H9 (cell line): ENCODE results near the gene ADAMTS6. TPM values are rescaled to one million over a fixed set of nuclear protein-coding genes. Genes with fewer than 3 reads are reported as not detected.

Experiments used
- DNase-seq: peaks from one replicate; pipeline ENCODE4 v3.0.0-alpha.2; 2017
- H2AFZ ChIP-seq: one replicate; pipeline ENCODE4 v1.6.1; 2013; ENCODE audit warnings: mild to moderate bottlenecking, low read length, control low read depth, moderate library complexity
- H2AK5ac ChIP-seq: 2 replicates; pipeline ENCODE4 v1.6.1; 2013; ENCODE audit warnings: low read length, control low read depth, mixed read lengths; ENCODE audit not compliant: insufficient read length
- H2BK120ac ChIP-seq: one replicate; pipeline ENCODE4 v1.6.1; 2013; ENCODE audit warnings: low read depth, mild to moderate bottlenecking, low read length, control low read depth, inconsistent platforms; ENCODE audit not compliant: poor library complexity, severe bottlenecking
- H2BK12ac ChIP-seq: 2 replicates; pipeline ENCODE4 v1.6.1; 2013; ENCODE audit warnings: low read length, control low read depth, mixed read lengths, low read depth; ENCODE audit not compliant: insufficient read length
- H2BK15ac ChIP-seq: 2 replicates; pipeline ENCODE4 v1.6.1; 2013; ENCODE audit warnings: low read depth, low read length, control low read depth
- H2BK20ac ChIP-seq: one replicate; pipeline ENCODE4 v1.6.1; 2013; ENCODE audit warnings: low read depth, mild to moderate bottlenecking, low read length, control low read depth, inconsistent platforms; ENCODE audit not compliant: poor library complexity, severe bottlenecking
- H2BK5ac ChIP-seq: 2 replicates; pipeline ENCODE4 v1.6.1; 2013; ENCODE audit warnings: low read length, control low read depth, mixed read lengths; ENCODE audit not compliant: insufficient read length
- H3K14ac ChIP-seq: 2 replicates; pipeline ENCODE4 v1.6.1; 2013; ENCODE audit warnings: low read length, control low read depth; ENCODE audit not compliant: insufficient read depth
- H3K18ac ChIP-seq: 2 replicates; pipeline ENCODE4 v1.6.1; 2013; ENCODE audit warnings: low read depth, mild to moderate bottlenecking, mixed read lengths, low read length, control low read depth; ENCODE audit not compliant: insufficient read length
- H3K23ac ChIP-seq: 2 replicates; pipeline ENCODE4 v1.6.1; 2013; ENCODE audit warnings: low read length, control low read depth, mixed read lengths, low read depth; ENCODE audit not compliant: insufficient read length
- H3K23me2 ChIP-seq: 2 replicates; pipeline ENCODE4 v1.6.1; 2013; ENCODE audit warnings: low read depth, mild to moderate bottlenecking, mixed read lengths, low read length, control low read depth; ENCODE audit not compliant: insufficient read length, poor library complexity, severe bottlenecking
- H3K27ac ChIP-seq: 2 replicates; pipeline ENCODE4 v1.5.1; 2013; ENCODE audit warnings: low read length, control low read depth, mixed read lengths, low read depth; ENCODE audit not compliant: insufficient read length
- H3K27me3 ChIP-seq: 2 replicates; pipeline ENCODE4 v1.6.1; 2013; ENCODE audit warnings: low read length, control low read depth, inconsistent platforms; ENCODE audit not compliant: insufficient read depth
- H3K4ac ChIP-seq: 2 replicates; pipeline ENCODE4 v1.6.1; 2013; ENCODE audit warnings: low read depth, mild to moderate bottlenecking, control low read depth, inconsistent platforms, low read length, moderate library complexity
- H3K4me1 ChIP-seq: 2 replicates; pipeline ENCODE4 v1.6.1; 2013; ENCODE audit warnings: low read length, control low read depth, inconsistent platforms; ENCODE audit not compliant: insufficient read depth
- H3K4me2 ChIP-seq: 2 replicates; pipeline ENCODE4 v1.6.1; 2013; ENCODE audit warnings: low read length, control low read depth, mixed read lengths; ENCODE audit not compliant: insufficient read length, insufficient read depth
- H3K56ac ChIP-seq: 2 replicates; pipeline ENCODE4 v1.6.1; 2013; ENCODE audit warnings: low read depth, mild to moderate bottlenecking, mixed read lengths, low read length, control low read depth; ENCODE audit not compliant: insufficient read length
- H3K79me1 ChIP-seq: 2 replicates; pipeline ENCODE4 v1.6.1; 2013; ENCODE audit warnings: low read depth, mild to moderate bottlenecking, moderate library complexity, low read length, control low read depth, inconsistent platforms; ENCODE audit not compliant: insufficient read depth, poor library complexity, severe bottlenecking
- H3K79me2 ChIP-seq: 2 replicates; pipeline ENCODE4 v1.6.1; 2013; ENCODE audit warnings: low read length, control low read depth, inconsistent platforms; ENCODE audit not compliant: insufficient read depth
- H3K9ac ChIP-seq: 2 replicates; pipeline ENCODE4 v1.6.1; 2013; ENCODE audit warnings: low read length, control low read depth, mixed read lengths; ENCODE audit not compliant: insufficient read length; ENCODE audit errors: extremely low read depth
- H3K9me3 ChIP-seq: one replicate; pipeline ENCODE4 v1.6.1; 2013; ENCODE audit warnings: low read depth, low read length, inconsistent platforms; ENCODE audit not compliant: control insufficient read depth
- H3T11ph ChIP-seq: one replicate; pipeline ENCODE4 v1.6.1; 2013; ENCODE audit warnings: mild to moderate bottlenecking, low read length, control low read depth, inconsistent platforms
- H4K20me1 ChIP-seq: one replicate; pipeline ENCODE4 v1.6.1; 2013; ENCODE audit not compliant: control insufficient read depth, insufficient read length, insufficient read depth
- H4K5ac ChIP-seq: 2 replicates; pipeline ENCODE4 v1.6.1; 2013; ENCODE audit warnings: low read depth, mild to moderate bottlenecking, mixed read lengths, low read length, control low read depth; ENCODE audit not compliant: insufficient read length
- H4K8ac ChIP-seq: replicated peaks from 2 replicates; pipeline ENCODE4 v1.6.1; 2013; ENCODE audit warnings: low read length, control low read depth, mixed read lengths, low read depth; ENCODE audit not compliant: insufficient read length
- H4K91ac ChIP-seq: 2 replicates; pipeline ENCODE4 v1.6.1; 2013; ENCODE audit warnings: low read depth, mild to moderate bottlenecking, moderate library complexity, mixed read lengths, low read length, control low read depth; ENCODE audit not compliant: insufficient read length
- H3K27ac Mint-ChIP-seq, 3 experiments: 2 replicates in 2 of 3; 3 replicates in 1 of 3; pipeline ENCODE4 v1.8.0; 2020 to 2021; ENCODE audit warnings: mixed read lengths in 3 of 3, mild to moderate bottlenecking in 1 of 3, moderate library complexity in 1 of 3
- H3K27me3 Mint-ChIP-seq: 2 replicates; pipeline ENCODE4 v1.8.0; 2021; ENCODE audit warnings: low read depth, mild to moderate bottlenecking, moderate library complexity, mixed read lengths
- H3K36me3 Mint-ChIP-seq, 3 experiments: 2 replicates in 2 of 3; 3 replicates in 1 of 3; pipeline ENCODE4 v1.8.0; 2020 to 2021; ENCODE audit warnings: low read depth in 3 of 3, mixed read lengths in 3 of 3; ENCODE audit not compliant: insufficient read depth in 1 of 3
- H3K4me1 Mint-ChIP-seq, 2 experiments: 2 replicates each; pipeline ENCODE4 v1.8.0; 2020; ENCODE audit warnings: mixed read lengths in 2 of 2
- H3K4me3 Mint-ChIP-seq, 2 experiments: 2 replicates in 1 of 2; 3 replicates in 1 of 2; pipeline ENCODE4 v1.8.0; 2020 to 2021; ENCODE audit warnings: mild to moderate bottlenecking in 2 of 2, mixed read lengths in 2 of 2, moderate library complexity in 1 of 2
- H3K9me3 Mint-ChIP-seq, 2 experiments: 2 replicates in 1 of 2; 3 replicates in 1 of 2; pipeline ENCODE4 v1.8.0; 2020; ENCODE audit warnings: mild to moderate bottlenecking in 2 of 2, mixed read lengths in 2 of 2, moderate library complexity in 1 of 2
- WGBS: extraction: QIAGEN DNeasy Blood & Tissue Kit; methylation state at CpG from one replicate; pipeline ENCODE4 v1.1.7; 2013; ENCODE audit warnings: missing lambda C conversion rate, low lambda C conversion rate, mixed read lengths; ENCODE audit not compliant: insufficient read length; ENCODE audit errors: extremely low coverage; 5-methylcytosine and 5-hydroxymethylcytosine counted together
- total RNA-seq: library from RNA; stranded (reverse); gene quantifications from 2 replicates; pipeline ENCODE4 v1.2.1, GENCODE V29; 2021
- TF ChIP-seq, protein P1 (sequence below): fragments of 200-600 bp; sonication (generic); conservative IDR thresholded peaks from 3 replicates; pipeline ENCODE4 v1.8.0; 2021; ENCODE audit warnings: antibody characterized with exemption, mild to moderate bottlenecking

Gene ADAMTS6
- total RNA-seq, 1 experiment from 2014 or later, result 0.33 TPM

DNA sequence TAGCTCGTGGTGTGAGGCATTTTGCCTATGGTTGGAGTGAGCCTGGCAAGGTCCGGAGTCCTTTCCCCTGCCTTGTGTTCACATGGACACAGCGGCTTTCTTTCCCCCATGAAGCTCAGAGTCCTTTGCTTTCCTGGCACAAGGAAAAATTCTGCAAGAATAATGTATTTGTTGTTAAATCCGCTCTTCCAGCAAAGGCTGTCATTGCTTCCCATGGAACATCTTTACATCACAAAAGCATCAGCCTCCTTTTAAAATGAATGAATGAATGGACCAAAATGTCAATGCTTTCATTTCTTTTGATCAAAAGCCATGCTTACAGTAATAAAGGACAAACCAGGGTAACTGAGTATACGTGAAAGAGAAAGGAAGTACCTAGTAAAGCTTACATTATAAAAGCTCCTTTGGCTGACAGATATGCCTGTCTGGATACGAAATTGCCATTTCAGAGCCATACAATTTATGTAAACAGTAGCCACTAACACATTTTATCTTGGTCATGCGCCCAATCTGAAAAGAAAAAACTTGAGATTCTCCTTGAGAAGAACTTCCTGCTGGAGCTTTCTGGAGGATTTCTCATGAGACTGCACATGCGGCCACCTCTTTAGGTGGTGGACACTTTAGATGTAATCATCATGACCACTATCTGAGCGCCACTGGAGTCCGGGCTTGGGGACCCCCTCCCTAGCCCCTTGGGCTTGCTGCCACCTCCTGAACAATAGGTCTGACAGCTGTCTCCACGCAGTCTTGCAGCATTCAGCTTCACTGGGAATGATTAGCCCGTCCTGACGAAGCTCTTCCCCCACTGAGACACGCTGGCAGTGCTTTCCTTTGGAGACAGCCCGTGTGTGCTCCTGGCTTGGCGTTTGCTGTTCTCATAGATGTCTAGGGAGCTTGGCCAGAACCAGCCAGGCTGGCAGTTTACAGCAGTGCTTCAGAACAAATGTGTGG is 355.9 kb downstream of the ADAMTS6 start:
- H2AFZ ChIP-seq, result no peak overlapping the region
- H2BK5ac ChIP-seq, result no peak overlapping the region
- H3K4me2 ChIP-seq, result no peak overlapping the region
- no peak overlapping the region for H4K5ac ChIP-seq
- H2BK20ac ChIP-seq, result no peak overlapping the region
- DNase-seq, result no peak
- Mint-ChIP-seq H3K27ac (peak overlapping the region in 1 of 3 experiments; percentile 49; a peak in 1 of 7 replicates), H3K27me3 (no peaks in the 10 kb centered on the region), H3K9me3 (no peaks in the 10 kb centered on the region), H3K4me1 (peaks cover 16 to 17% of the 10 kb centered on the region in 2 experiments), H3K4me3 (no peak overlapping the region), H3K36me3 (no peaks in the 10 kb centered on the region)
- 0 out of 2 replicates have a peak, but pooled peaks cover 5% of the 10 kb centered on the region for H3K4me1 ChIP-seq
- no peak overlapping the region for H3K18ac ChIP-seq
- no peaks in the 10 kb centered on the region for H3K9me3 ChIP-seq
- H3K79me2 ChIP-seq, result no peaks in the 10 kb centered on the region
- H2AK5ac ChIP-seq, result no peak overlapping the region
- H2BK120ac ChIP-seq, result no peak overlapping the region
- H2BK12ac ChIP-seq, result no peak overlapping the region
- no peak overlapping the region for H3K23ac ChIP-seq
- no peak overlapping the region for H4K8ac ChIP-seq
- no peaks in the 10 kb centered on the region for H4K20me1 ChIP-seq
- peak overlapping the region; percentile 75 for H3K14ac ChIP-seq
- WGBS, result no CpG with 5 or more reads among the region's 16 CpGs
- H3K79me1 ChIP-seq, result no peaks in the 10 kb centered on the region
- no peak overlapping the region for H3T11ph ChIP-seq
- H3K4ac ChIP-seq, result no peak overlapping the region
- no peak overlapping the region for H4K91ac ChIP-seq
- no peak overlapping the region for H3K9ac ChIP-seq
- H3K27ac ChIP-seq, result no peak overlapping the region
- TF ChIP-seq, protein P1, sequence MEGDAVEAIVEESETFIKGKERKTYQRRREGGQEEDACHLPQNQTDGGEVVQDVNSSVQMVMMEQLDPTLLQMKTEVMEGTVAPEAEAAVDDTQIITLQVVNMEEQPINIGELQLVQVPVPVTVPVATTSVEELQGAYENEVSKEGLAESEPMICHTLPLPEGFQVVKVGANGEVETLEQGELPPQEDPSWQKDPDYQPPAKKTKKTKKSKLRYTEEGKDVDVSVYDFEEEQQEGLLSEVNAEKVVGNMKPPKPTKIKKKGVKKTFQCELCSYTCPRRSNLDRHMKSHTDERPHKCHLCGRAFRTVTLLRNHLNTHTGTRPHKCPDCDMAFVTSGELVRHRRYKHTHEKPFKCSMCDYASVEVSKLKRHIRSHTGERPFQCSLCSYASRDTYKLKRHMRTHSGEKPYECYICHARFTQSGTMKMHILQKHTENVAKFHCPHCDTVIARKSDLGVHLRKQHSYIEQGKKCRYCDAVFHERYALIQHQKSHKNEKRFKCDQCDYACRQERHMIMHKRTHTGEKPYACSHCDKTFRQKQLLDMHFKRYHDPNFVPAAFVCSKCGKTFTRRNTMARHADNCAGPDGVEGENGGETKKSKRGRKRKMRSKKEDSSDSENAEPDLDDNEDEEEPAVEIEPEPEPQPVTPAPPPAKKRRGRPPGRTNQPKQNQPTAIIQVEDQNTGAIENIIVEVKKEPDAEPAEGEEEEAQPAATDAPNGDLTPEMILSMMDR, result no peak
- H2BK15ac ChIP-seq, result no peak overlapping the region
- H3K23me2 ChIP-seq, result no peaks in the 10 kb centered on the region
- H3K56ac ChIP-seq, result no peak overlapping the region
- no peaks in the 10 kb centered on the region for H3K27me3 ChIP-seq
